ENCODE results near the gene SLC38A10.

Gene SLC38A10

DNA sequence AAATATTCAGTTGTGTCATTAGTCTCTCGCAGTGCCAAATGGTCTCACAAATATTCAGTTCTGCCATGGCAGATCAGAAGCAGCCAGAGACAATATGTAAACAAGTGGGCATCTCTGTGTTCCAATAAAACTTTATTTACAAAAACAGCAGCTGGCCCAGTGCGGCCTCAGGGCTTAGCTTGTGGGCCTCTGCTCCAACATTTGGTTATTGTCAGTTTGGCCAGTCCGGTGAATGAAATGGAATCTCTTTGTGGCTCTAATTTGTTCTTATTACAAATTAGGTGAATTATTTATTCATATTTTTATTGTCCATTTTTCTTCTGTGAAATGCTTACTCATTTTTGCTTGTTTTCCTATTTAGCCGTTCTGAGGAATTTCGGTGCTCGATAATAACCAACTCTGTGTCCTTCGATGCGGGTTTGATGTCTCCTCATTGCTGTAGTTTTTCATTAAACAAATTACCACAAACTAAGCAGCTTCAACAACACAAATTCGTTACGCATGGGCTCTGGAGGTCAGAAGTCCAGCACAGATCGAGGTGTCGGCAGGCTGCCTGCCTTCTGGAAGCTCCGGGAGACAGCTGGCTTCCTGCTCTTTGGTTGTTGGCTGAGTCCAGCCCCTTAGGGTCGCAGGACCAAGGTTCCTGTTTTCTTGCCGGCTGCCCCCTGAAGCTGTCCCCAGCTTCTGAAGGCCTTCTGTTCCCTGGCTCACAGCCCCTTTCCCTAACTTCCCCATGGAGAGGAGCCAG is 4.1 kb upstream of the SLC38A10 start:
- DNase-seq (ENCODE audit: low spot score) = no peak

DNA sequence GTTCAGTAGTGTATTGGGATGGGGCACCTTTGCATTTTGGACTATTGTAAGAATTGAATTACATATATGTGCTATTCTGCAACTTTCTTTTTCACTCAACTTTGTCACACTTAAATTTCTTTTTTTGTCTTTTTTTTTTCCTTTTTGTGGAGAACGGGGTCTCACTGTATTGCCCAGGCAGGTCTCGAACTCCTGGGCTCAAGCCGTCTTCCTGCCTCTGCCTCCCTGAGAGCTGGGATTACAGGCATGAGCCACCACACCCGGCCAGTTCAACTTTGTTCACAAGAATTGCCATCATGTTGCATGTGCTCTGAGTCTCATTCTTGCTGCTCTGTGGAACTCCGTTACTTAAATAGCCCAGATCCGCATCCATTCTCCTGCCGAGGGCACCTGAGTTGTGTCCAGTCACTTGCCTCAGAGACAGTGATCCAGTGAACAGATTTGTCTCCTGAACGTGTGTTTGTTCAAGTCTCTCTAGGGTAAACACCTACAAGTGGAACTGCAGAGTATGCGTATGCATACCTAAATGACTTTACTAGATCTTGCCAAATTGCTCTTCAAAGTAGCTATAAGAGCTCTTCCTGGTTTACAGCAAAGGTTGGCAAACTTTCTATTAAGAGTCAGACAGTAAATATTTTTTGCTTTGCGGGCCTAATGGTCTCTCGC is 3.4 kb upstream of the SLC38A10 start:
- DNase-seq (ENCODE audit: low spot score) = no peak

DNA sequence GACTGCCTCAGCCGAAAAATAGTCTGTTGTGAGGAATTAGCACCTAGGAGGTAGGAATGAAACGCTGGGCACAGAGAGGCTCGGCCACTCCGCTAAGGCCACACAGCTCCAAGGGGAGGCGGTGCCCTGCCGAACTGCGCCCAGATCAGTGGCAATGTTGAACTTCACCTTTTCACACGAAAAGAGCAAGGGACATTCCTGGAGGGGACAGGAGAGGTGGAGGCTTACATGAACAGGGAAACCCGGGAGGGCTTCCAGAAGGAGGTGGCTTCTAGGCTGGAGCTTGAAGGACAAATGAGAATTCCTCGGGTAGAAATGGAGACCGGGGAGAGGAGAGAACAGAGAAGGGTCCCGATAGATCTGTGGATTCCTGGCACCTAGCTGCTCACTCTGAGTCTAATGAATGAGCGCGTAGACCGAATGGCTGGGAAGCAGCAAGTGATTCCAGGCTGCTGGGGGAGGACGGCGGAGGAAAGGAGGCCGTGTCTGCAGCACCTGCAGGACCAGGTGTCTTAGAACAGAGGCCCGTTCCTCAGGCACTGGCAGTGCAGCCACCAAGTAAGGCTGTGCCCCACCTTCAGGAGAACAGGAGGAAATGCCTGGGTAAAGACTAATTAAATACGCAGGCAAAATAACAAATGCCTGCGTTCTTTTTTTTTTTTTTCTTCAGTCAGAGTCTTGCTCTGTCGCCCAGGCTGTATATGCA is 722 bp upstream of the SLC38A10 start:
- peak; percentile 90 for DNase-seq (ENCODE audit: low spot score)

DNA sequence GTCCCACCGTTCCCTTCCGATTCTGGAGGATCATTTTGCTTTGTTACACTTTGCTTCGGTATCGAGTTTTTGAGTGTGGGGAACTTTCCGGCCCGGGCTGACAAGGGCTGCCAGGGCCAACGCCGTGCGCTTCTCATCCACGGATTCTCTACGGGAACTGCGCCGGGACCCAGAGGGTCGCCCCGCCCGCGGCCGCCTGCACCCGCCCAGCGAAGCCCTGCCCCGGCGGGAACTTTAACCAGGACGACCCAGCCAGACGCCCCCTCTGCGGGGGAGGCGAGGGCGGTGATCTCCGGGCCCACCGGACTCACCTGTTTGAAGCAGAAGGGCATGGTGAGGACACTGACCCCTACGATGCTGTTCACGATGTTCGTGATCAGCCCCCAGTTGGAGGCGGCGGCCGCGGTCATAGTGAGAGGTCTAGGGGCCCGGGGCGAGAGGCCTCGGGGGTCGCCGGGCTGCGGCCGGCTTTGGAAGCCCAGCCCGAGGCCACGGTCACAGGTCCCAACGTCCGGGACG is 536 bp downstream of the SLC38A10 start:
- no peak for DNase-seq (ENCODE audit: low spot score)

DNA sequence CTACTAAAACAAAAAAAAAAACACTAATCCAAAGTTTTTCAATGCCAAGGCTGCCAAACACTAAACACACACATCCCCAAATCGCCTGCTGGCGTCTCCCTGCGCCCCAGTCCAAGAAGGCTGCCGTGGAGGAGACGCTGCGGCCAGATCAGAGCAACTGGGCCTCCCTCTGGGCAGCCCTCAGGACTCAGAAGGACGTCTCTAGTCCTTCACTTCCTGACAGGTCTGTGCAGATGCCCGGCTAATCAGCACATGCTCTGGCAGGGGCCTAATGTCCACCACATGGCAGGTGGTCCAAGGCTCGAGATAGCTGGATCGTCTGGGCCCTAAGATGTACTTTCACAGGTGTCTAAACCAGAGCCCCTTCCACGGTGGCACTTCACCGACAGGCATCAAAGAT is 2.7 kb downstream of the SLC38A10 start:
- DNase-seq (ENCODE audit: low spot score) = no peak

DNA sequence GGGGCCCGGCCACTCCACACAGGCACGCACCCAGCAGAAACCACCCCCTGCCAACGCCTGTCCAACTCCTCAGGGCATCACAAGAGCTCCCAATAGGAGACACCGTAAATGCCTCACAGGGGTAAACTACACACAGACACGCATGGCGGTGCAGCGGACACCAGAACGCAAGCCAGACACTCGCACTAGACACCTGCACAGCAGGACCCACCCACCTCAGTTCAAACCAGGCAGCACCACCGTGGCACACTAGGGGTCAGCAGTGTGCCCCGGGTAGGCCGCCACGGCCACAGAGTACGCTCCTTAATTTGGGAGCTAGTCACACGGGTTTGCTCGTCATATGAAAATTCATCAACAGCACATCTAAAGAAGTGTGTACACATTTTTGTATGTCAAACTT is 3.4 kb downstream of the SLC38A10 start:
- DNase-seq (ENCODE audit: low spot score) = peak; percentile 88

DNA sequence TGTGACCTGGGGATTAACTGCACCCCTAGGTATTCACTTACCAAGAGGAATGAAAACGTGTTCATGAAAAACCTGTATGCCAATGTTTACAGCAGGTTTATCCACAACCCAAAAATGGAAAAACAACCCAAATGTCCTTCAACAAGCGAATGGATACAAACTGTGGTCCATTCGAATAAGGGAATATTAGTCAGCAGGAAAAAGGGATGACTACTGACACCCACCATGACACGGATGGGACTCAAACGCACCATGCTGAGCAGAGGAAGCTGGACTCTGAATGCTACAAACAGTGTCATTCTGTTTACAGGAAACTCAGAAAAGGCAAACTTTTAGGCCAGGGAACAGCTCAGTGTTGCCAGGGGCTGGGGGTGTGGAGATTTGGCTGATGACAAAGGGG is 4.9 kb downstream of the SLC38A10 start:
- no peak for DNase-seq (ENCODE audit: low spot score)

DNA sequence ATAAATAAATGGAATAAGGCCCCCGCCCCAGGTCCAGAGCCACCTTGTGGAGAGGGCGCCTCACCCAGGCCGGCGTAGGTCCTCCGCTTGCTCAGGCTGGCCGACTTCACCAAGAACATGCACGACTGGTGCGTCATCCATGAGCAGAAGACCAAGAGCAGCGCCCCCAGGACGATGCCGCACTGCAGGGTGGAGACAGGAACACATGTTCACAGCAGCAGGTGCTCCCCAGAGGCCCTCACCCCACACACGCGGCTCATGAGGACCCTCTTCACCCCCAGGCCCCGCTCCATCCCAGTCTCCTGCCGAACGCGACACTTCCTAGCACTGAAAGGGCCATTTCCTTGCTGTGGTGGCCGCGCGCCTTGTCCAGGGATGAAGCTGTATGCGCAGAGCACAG is 5.5 kb downstream of the SLC38A10 start:
- DNase-seq (ENCODE audit: low spot score) = no peak

DNA sequence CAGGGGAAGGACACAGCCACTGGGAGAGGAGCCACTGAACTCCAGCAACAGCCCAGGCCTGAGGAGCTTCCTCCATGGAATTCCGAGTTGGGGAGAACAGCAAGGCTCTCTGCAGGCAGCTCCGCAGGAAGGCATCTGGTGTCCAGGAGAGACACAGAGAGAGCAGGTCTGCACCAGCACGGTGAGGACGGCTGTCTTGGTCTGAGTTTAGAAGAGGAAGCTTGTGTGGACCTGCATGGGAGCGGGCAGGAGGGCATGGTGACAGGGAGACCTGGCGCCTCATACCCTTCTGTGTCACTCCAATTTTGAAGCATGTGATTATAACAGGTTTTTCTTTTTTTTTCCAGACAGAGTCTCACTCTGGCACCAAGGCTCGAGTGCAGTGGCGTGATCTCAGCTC is 6.4 kb downstream of the SLC38A10 start:
- no peak for DNase-seq (ENCODE audit: low spot score)

DNA sequence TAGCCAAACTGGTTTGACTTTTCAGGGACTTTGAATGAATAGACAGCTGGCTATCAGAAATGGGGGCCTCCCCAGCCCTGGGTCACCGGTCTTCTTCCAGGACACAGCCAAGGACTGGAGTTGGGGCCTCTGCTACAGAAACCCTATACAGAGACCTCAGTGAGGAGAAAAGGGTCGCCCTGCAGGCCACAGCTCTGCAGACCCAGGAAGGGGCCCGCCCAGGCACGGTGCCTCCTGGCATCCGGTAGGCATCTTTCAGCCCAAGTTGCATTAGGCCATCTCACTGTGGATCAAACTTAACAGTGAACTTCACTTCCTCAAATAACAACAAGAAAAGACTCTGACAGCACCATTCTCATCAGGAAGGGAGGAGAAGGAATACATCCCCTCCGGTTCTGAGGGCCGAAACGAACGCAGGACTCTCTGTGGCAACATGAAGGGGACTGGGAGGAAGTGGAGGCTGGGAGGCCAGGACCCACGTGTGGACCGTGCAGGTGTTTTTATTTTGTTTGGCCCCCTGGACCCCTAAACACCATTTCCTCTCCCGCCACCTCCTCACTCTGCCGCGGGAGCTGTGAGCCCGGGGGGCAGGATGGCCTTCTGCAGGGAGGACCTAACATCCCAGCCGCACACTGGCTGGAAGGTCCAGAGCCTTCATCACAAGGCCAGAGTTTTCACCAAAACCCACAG is 7.2 kb downstream of the SLC38A10 start:
- DNase-seq (ENCODE audit: low spot score) = no peak

DNA sequence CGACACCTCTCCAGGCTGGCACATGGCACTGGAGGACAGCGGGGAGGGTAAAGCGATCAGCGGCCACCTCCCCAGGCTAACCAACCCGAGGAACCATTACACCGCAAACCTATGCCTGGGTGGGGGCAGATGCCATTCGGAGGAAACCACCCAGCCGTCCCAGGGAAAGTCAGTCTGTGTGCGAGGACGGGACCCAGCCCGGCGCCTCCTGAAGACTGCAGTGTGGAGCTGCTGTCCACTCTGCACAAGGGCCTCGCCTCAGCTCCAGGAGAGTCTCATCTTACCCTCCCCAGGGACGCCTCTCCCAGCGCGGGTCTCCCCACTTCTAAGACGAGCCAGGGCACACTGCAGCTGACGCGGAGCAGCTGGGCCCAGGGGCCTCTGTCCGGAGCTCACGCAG is 8.0 kb downstream of the SLC38A10 start:
- no peak for DNase-seq (ENCODE audit: low spot score)

DNA sequence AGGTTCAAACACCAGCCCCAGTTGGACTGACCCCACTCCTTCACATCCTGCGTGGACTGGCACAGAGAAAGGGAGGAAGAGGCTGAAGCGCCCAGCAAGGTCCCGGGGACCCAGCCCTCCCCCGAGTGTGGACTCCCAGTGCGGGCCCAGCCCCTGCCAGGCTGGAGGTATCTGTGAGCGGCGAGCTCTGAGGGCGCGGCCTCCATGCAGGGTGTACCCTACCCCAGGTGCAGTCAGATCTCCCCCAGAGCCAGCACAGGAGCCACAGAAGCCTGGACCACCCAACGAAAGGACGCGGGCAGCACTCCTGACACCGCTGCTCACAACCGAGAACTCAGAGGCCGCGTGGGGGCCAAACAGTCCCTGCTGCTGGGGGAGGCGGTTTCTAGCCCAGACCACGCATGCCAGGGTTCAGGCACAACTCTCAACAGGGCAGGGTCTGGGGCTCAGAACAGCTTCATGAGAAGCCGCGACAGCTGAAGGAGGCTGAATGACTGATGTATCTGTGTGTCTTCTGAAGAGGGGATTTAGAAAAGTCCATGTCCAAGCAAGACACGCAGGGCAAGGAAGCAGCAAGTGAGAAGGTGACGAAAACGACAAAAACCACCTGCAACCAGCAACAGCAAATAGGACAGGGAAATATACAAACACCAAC is 8.5 kb downstream of the SLC38A10 start:
- no peak for DNase-seq (ENCODE audit: low spot score)

DNA sequence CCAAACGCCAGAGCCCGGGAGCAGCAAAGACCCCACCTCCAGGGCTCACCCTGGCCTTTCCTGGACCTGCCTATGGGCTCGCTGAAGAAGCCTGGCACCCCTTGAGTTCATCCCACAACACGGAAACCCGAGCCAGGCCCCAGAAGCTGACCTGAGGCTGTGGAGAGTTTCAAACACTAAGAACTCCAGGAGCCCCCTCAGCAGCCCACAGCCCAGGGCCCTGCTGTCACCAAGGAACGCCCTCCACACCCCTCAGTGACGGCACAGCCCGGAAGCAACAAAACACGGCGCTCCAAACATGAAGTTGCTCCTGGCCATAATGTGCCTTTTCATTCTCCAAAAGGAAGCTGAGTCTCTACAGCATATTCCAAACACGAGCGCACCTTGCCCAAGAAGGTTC is 9.2 kb downstream of the SLC38A10 start:
- no peak for DNase-seq (ENCODE audit: low spot score)

DNA sequence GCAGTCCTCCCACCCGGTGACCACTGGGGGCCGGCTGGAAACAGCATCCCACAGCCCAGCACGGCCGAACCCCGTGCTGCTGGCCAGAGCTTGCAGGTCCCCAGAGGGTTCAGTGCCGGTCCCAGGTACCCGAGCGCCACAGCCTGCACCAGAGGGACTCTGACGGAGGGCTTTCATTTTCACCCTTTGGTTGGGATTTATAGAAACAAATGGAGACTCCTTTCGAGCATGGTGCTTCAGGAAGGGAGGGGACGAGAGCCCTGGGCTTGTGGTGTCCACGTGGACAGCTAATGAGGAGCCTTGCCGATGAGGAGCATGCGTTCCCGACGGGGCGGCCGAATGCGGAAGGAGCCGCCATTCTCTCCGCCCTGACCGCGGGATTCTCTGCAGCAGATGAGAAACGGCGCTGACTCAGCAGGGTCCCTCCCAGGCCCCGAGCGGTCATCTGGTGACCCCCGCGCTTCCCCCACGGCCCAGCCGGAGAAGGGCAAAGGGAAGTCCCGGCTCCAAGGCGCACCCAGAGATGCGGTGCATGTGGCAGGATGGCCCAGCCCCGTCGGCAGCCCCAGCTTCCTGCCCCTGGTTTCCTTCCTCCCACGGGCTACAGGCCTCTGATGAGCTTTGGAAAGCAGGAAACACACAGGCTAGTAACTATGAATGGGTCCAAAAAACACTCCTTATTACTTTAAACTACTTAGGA is 9.8 kb downstream of the SLC38A10 start:
- DNase-seq (ENCODE audit: low spot score) = no peak

DNA sequence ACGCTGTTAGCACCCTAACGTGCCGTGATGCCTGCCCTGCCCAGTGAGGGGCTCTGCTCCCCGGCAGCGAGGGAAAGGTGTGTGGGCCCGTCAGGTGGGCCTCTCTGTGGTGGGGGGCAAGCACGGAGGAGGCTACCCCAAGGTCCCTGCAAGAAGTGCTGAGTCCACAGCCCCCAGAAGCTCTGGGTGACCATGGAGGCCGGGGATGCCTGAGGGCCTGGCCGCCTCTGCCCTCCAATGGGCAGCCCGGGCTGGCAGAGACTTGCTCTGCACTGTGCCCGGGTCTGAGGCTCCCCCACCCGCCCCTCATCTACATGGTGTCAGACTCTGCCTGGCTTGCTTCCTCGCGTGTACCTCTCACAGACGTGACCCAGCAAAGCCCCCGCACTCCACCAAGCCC is 12.2 kb downstream of the SLC38A10 start:
- no peak for DNase-seq (ENCODE audit: low spot score)

DNA sequence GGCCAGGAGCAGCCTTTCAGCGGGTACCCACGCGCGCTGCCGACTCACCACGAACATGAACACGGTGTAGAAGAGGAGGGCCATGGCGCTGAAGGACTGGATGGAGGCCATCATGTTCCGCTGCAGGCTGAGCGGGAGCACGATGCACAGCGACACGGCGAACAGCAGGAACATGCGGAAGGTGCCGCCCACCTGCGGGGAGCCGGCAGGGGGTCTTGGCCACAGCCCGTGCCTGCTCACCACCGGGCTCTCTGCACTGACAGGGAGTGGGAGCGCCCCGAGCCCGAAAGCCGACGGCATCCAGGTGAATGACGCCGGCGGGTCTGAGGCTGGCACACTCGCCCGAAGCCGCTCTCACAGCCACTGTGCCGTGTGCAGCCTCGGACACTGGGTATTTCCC is 13.0 kb downstream of the SLC38A10 start:
- DNase-seq (ENCODE audit: low spot score) = no peak

DNA sequence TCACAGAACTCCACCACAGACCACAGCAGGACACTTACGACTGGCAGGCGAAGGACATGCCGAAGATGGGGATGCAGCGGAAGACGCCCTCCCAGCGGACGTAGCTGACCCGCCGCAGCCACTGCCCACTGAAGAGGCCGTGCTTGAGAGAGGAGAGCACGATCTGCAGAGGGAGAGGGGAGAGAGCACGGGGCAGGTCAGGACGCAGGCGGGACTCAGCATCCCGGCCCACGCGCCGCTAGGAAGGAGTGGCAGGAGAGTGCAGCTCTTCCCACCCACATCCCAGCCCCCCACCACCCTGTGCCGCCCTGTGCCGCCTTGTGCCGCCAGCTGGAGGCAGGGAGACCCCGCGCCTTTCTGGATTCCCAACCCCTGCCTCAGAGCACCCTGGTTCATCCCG is 14.5 kb downstream of the SLC38A10 start:
- no peak for DNase-seq (ENCODE audit: low spot score)

DNA sequence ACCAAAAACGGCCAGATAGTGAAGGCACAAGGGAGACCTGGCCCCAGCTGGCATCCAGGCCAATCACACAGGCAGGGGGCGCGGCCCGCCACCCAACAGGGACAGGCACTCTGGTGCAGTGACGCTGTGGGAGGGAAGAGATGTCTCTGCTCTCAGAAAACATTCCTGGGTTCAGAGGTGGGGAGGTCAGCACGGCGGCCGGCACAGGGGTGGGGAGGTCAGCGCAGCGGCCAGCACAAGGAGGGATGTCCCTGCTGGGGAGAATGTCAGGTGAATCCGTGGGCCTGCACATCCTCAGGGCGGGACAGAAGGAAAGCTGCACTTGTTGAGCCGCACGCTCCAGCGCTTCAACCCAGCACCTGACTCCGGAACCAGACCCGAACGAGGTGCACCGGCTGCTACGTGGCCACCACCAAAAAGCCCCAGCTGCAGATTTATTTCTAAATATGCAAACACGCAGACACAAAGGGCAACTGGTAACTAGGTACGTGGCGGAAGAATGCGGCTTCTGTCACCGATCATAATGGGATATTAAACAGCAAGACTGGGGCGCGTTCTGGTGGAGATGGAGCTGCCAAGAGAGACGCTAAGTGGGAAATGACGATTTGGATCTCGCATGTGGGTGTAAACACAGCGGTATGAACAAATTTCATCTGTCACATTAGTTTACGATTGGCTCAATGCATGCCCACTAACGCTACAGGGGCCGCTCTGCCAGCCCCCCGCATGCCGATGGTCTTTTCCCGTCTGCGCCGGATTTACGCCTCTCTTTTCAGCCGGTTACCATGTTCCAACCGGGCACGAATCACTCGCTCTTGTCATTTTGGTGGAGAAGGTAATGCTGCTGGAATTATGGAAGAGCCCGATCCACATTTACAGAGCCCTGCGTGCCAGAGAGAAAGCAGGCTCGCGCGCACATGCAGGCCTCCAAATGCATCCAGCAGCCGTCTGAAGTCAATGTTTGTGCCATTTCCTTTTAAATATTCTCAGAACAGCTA is 15.5 kb downstream of the SLC38A10 start:
- no peak for DNase-seq (ENCODE audit: low spot score)

DNA sequence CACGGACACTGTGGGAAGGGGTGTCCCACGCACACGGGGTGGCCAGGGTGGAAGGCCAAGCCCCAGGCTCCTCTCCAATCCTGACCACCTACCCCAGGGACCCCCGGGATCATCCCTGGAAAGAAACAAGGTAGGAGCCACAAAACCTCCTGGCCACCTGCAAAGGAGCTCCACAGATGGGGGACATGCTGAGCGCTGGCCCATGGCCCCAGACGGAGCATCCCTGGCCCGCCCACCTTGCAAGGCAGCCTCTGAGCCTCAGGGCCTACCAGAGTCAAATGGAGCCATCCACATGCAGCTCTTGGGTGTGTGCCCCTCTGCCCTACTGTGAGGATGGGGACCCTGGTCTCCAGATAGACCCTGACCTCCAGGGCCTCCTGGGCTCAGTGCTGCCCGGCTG is 16.3 kb downstream of the SLC38A10 start:
- DNase-seq (ENCODE audit: low spot score) = no peak

Data from NAMALWA (cell line).